Activated CD8-positive, alpha-beta memory T cell treated with anti-CD3 and anti-CD28 coated beads for 1 hour (primary cell): ENCODE results near the gene CGB8.
A peak's percentile ranks its signal among the peaks of the same experiment; 100 is the strongest.

Experiments
- DNase-seq, 2 donors: peaks; one replicate each; pipeline ENCODE4 v3.0.0-alpha.2; 2020; ENCODE audit warnings: low read depth in 1 of 2; ENCODE audit errors: extremely low read depth in 1 of 2

Gene CGB8

GRCh38 chr19:49014123-49014869 lies 34.6 kb downstream of the CGB8 start:
- DNase-seq: no peak

- DNase-seq: no peak
These were observed 37.7 kb downstream of the CGB8 start for GRCh38 chr19:49011194-49011593.

- no peak for DNase-seq
These were observed 38.5 kb downstream of the CGB8 start for GRCh38 chr19:49010453-49010852.

GRCh38 chr19:49009828-49010227 lies 39.1 kb downstream of the CGB8 start:
- DNase-seq: no peak

- no peak for DNase-seq
These were observed 42.0 kb downstream of the CGB8 start for GRCh38 chr19:49006905-49007304.

GRCh38 chr19:49004964-49005614 lies 43.8 kb downstream of the CGB8 start:
- DNase-seq: no peak

GRCh38 chr19:49004133-49004532 lies 44.8 kb downstream of the CGB8 start:
- DNase-seq: no peak

GRCh38 chr19:48999481-49000325 lies 49.2 kb downstream of the CGB8 start:
- peak; percentile 39 to 51 for DNase-seq

- DNase-seq: no peak
These were observed 50.9 kb downstream of the CGB8 start for GRCh38 chr19:48997972-48998371.
